Body of pancreas (tissue), 4 donors: ENCODE measurements around the gene ANAPC10.

Experiments used
- POLR2A ChIP-seq, 3 donors: fragments of 450-650 bp; IDR thresholded peaks; one replicate each; pipeline ENCODE4 v1.6.1; 2016; ENCODE audit warnings: antibody characterized with exemption in 3 of 3, mild to moderate bottlenecking in 2 of 3
- TF ChIP-seq, protein P1 (sequence below), 7 experiments: fragments of 450-650 bp in 4 of 7; fragments of 200-600 bp in 3 of 7; sonication (generic) in 3 of 7; IDR thresholded peaks; one replicate each; pipeline ENCODE4 v1.5.1; 2016 to 2019; ENCODE audit warnings: antibody characterized with exemption in 7 of 7

DNA sequence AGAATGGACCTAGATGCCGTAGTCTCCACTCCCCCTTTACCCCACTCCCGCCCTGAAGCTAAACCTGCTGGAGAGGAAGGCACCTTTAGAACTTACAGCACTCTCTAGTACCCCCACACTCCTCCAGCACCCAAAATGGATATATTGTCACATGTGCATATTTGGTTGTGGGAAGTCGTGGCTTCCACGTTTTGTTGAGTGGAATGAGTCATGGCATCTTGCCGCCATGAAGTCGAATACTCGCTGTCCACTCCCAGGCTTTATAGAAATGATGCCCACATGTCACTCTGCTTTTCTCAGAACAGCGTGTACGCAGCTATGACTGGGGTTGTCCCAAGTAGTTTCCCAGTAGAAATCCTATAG, 660 bp upstream of the ANAPC10 start:
- TF ChIP-seq, protein P1, sequence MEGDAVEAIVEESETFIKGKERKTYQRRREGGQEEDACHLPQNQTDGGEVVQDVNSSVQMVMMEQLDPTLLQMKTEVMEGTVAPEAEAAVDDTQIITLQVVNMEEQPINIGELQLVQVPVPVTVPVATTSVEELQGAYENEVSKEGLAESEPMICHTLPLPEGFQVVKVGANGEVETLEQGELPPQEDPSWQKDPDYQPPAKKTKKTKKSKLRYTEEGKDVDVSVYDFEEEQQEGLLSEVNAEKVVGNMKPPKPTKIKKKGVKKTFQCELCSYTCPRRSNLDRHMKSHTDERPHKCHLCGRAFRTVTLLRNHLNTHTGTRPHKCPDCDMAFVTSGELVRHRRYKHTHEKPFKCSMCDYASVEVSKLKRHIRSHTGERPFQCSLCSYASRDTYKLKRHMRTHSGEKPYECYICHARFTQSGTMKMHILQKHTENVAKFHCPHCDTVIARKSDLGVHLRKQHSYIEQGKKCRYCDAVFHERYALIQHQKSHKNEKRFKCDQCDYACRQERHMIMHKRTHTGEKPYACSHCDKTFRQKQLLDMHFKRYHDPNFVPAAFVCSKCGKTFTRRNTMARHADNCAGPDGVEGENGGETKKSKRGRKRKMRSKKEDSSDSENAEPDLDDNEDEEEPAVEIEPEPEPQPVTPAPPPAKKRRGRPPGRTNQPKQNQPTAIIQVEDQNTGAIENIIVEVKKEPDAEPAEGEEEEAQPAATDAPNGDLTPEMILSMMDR (IDR thresholded peaks at IDR 0.05) = no peak
- TF ChIP-seq POLR2A (IDR thresholded peaks at IDR 0.05) = no peak
